GM10847 (cell line): Measurements from ENCODE around the gene SLC22A16.

Source experiments
- POLR2A ChIP-seq: IDR thresholded peaks from 2 replicates; pipeline ENCODE4 v1.6.1; 2011; ENCODE audit not compliant: insufficient read length; ENCODE audit errors: extremely low read depth

SLC22A16 gene

DNA sequence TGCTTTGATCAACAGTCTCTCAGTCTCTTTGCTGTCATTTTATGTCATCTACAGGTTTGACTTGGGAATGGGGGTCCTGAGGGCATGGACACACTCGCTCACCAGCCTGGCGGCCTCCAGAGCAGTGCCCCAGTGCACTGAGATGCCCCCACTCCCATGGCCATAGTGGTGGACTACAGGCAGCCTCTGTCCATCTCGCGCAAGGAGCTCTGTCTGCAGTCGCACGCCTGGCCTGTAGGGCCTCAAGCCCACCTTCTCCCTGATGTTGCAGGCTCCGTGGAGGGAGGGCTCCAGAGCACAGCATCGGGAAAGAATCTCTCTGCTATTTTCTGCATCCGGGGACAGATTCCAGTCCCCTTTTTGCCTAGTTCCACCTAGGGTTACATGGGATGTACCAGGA is 83.7 kb downstream of the SLC22A16 start:
- TF ChIP-seq POLR2A, result no peak

GRCh38 chr6:110390404-110390803 is 86.0 kb downstream of the SLC22A16 start:
- TF ChIP-seq POLR2A, result no peak

GRCh38 chr6:110389689-110390382 is 86.6 kb downstream of the SLC22A16 start:
- no peak for TF ChIP-seq POLR2A

DNA sequence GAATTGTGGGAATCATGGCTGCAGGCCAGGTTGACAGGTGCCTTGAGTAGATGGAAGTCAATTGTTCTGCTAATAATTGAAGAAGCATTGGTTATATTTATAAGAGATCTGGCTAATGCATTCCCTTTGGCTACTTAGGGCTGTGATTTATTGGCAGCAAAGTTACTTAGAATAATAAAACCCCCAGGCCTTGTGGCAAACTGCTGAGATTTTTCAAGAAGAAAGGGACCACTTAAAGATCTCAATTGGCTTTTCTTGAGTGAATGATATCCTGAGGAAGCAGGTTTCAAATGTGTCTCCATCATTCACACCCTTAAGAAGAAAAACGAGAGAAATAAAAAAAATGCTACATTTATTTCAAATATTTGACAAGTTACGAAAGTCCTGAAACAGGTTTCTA is 88.4 kb downstream of the SLC22A16 start:
- no peak for TF ChIP-seq POLR2A

DNA sequence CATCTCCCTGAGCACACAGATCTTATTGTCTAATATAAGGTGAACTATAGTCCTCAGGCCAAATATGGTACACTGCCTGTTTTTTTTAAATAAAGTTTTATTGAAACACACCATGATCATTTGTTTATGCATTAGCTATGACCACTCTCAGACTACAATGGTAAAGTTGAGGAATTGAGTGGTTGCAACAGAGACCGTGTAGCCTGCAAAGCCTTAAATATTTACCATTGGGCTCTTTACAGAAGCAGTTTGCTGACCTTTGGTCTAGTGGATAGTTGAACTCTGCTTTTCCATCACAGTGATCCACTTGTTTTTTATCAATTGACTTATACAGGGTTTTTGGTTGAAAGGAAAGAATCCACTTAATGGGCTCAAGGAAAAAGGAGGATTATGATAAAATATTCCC is 91.0 kb downstream of the SLC22A16 start:
- TF ChIP-seq POLR2A, result no peak

- TF ChIP-seq POLR2A, result no peak
These were observed 97.9 kb downstream of the SLC22A16 start for GRCh38 chr6:110378552-110378951.
